Ishikawa (cell line): ENCODE results near the gene S100A8.

Experiments
- CEBPB ChIP-seq: IDR thresholded peaks from 2 replicates; pipeline ENCODE4 v1.6.1; 2012
- CREB1 ChIP-seq: IDR thresholded peaks from 2 replicates; pipeline ENCODE4 v1.6.1; 2012; ENCODE audit warnings: low read depth
- EGR1 ChIP-seq: IDR thresholded peaks from 2 replicates; pipeline ENCODE4 v1.6.1; 2012
- EP300 ChIP-seq: IDR thresholded peaks from 2 replicates; pipeline ENCODE4 v1.6.1; 2012; ENCODE audit warnings: borderline replicate concordance
- FOXM1 ChIP-seq: IDR thresholded peaks from 2 replicates; pipeline ENCODE4 v1.6.1; 2012; ENCODE audit warnings: low read depth, borderline replicate concordance
- MAX ChIP-seq: IDR thresholded peaks from 2 replicates; pipeline ENCODE4 v1.6.1; 2012
- NFIC ChIP-seq: IDR thresholded peaks from 2 replicates; pipeline ENCODE4 v1.6.1; 2012
- RAD21 ChIP-seq: IDR thresholded peaks from 2 replicates; pipeline ENCODE4 v1.6.1; 2012; ENCODE audit warnings: low read depth
- REST ChIP-seq: IDR thresholded peaks from 2 replicates; pipeline ENCODE4 v1.6.1; 2012; ENCODE audit warnings: low read depth, mild to moderate bottlenecking
- TAF1 ChIP-seq: IDR thresholded peaks from 2 replicates; pipeline ENCODE4 v1.6.1; 2012; ENCODE audit warnings: low read depth, mild to moderate bottlenecking
- TCF12 ChIP-seq: IDR thresholded peaks from 2 replicates; pipeline ENCODE4 v1.6.1; 2012; ENCODE audit warnings: low read depth
- TEAD4 ChIP-seq: IDR thresholded peaks from 2 replicates; pipeline ENCODE4 v1.6.1; 2012
- USF1 ChIP-seq: IDR thresholded peaks from 2 replicates; pipeline ENCODE4 v1.6.1; 2012
- YY1 ChIP-seq: IDR thresholded peaks from 2 replicates; pipeline ENCODE4 v1.6.1; 2012; ENCODE audit warnings: low read depth
- ZBTB7A ChIP-seq: IDR thresholded peaks from 2 replicates; pipeline ENCODE4 v1.6.1; 2012; ENCODE audit warnings: low read depth

S100A8 gene

GRCh38 chr1:153392258-153392657, 1.4 kb upstream of the S100A8 start:
- no peak for TF ChIP-seq MAX
- TF ChIP-seq YY1: no peak
- no peak for TF ChIP-seq FOXM1
- TF ChIP-seq TEAD4: no peak
- TF ChIP-seq TAF1: no peak
- TF ChIP-seq EGR1: no peak
- TF ChIP-seq REST: no peak
- no peak for TF ChIP-seq USF1
- no peak for TF ChIP-seq TCF12
- no peak for TF ChIP-seq EP300
- no peak for TF ChIP-seq ZBTB7A
- TF ChIP-seq CREB1: no peak
- no peak for TF ChIP-seq RAD21
- TF ChIP-seq NFIC: no peak
- no peak for TF ChIP-seq CEBPB

GRCh38 chr1:153389973-153390879, 647 bp downstream of the S100A8 start:
- TF ChIP-seq CEBPB (no peak), REST (no peak), YY1 (no peak), RAD21 (no peak), FOXM1 (no peak), EGR1 (no peak), USF1 (no peak), ZBTB7A (no peak), TAF1 (no peak), CREB1 (no peak), TCF12 (no peak), EP300 (no peak), NFIC (no peak), TEAD4 (no peak), MAX (no peak)

GRCh38 chr1:153389401-153389800, 1.5 kb downstream of the S100A8 start:
- TF ChIP-seq RAD21 (no peak), EGR1 (no peak), FOXM1 (no peak)

GRCh38 chr1:153387785-153388184, 3.1 kb downstream of the S100A8 start:
- TF ChIP-seq REST (no peak), TCF12 (no peak), USF1 (no peak), MAX (no peak), TAF1 (no peak), TEAD4 (no peak), FOXM1 (no peak), CREB1 (no peak), EP300 (no peak), NFIC (no peak), YY1 (no peak), CEBPB (no peak), RAD21 (no peak), EGR1 (no peak), ZBTB7A (no peak)
